ENCODE results near the gene DYNC1H1.

- no peak for TF ChIP-seq CTCF (optimal IDR thresholded peaks at IDR 0.05 in 1 of 3, IDR thresholded peaks at IDR 0.05 in 1 of 3, conservative IDR thresholded peaks at IDR 0.05 in 1 of 3; ENCODE audit: extremely low read depth in 1 of 3, insufficient read depth in 2 of 3, low read length in 3 of 3)
- TF ChIP-seq EZH2 (IDR thresholded peaks at IDR 0.05; ENCODE audit: low read length): no peak
These were observed 790 bp downstream of the DYNC1H1 start for GRCh38 chr14:101965181-101965544.
